Lower leg skin (tissue), 3 donors: ENCODE measurements around the gene CTNND2.

Source experiments
- POLR2A ChIP-seq, 2 donors: fragments of 450-650 bp; IDR thresholded peaks; one replicate each; pipeline ENCODE4 v1.6.1; 2016 to 2017; ENCODE audit warnings: antibody characterized with exemption in 2 of 2, mild to moderate bottlenecking in 1 of 2, moderate library complexity in 1 of 2
- TF ChIP-seq, protein P1 (sequence below), 3 donors: fragments of 450-650 bp; IDR thresholded peaks; one replicate each; pipeline ENCODE4 v1.5.1; 2016; ENCODE audit warnings: antibody characterized with exemption in 3 of 3, mild to moderate bottlenecking in 3 of 3, moderate library complexity in 2 of 3

DNA sequence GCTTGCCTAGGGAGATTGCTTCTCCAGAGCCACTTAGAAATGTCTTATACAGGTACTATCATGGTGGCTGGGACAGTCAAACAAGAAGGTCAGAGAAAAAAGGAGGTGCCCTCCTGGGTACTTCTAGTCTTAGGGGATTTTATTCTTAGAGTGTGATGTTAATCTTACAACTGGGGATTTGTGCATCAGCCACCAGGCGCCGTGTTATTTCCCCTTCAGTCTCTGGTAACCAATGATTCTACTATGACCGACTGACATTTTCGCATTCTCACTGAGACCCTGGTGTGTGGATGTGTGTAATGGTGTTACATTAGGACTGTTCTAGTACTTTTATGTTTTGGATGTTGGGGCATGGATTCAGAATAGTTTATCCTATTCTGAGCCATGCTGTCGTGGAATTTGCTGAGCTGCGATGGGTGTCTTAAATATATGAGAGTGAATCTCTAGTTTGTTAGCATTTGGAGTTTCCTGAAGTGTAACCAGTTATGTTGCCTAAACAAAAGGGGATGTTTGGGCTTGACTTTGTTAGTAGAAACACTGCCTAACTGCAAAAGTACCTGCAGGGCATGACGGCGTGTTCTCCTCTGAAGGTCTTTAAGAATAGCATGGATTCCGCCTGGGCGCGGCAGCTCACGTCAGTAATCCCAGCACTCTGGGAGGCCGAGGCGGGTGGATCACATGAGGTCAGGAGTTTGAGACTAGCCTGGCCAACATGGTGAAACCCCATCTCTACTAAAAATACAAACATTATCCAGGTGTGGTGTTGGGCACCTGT, 968.0 kb downstream of the CTNND2 start:
- TF ChIP-seq POLR2A (IDR thresholded peaks at IDR 0.05): no peak
- TF ChIP-seq, protein P1, sequence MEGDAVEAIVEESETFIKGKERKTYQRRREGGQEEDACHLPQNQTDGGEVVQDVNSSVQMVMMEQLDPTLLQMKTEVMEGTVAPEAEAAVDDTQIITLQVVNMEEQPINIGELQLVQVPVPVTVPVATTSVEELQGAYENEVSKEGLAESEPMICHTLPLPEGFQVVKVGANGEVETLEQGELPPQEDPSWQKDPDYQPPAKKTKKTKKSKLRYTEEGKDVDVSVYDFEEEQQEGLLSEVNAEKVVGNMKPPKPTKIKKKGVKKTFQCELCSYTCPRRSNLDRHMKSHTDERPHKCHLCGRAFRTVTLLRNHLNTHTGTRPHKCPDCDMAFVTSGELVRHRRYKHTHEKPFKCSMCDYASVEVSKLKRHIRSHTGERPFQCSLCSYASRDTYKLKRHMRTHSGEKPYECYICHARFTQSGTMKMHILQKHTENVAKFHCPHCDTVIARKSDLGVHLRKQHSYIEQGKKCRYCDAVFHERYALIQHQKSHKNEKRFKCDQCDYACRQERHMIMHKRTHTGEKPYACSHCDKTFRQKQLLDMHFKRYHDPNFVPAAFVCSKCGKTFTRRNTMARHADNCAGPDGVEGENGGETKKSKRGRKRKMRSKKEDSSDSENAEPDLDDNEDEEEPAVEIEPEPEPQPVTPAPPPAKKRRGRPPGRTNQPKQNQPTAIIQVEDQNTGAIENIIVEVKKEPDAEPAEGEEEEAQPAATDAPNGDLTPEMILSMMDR (IDR thresholded peaks at IDR 0.05): no peak
